Adrenal gland (tissue), 5 donors: ENCODE measurements around the gene SUCLG2.

ENCODE experiments used
- CTCF ChIP-seq, 6 experiments: fragments of 450-650 bp in 4 of 6; fragments of 200-600 bp in 2 of 6; sonication (generic) in 1 of 6; IDR thresholded peaks; 1 replicate in 5 of 6; 2 replicates in 1 of 6; pipeline versions ENCODE4 v1.5.1 to v1.8.0; 2016 to 2021; ENCODE audit warnings: antibody characterized with exemption in 6 of 6, mild to moderate bottlenecking in 2 of 6, moderate library complexity in 1 of 6
- POLR2A ChIP-seq, 2 donors: fragments of 450-650 bp; IDR thresholded peaks; one replicate each; pipeline ENCODE4 v1.6.1; 2017; ENCODE audit warnings: antibody characterized with exemption in 2 of 2, mild to moderate bottlenecking in 2 of 2, moderate library complexity in 1 of 2
- donor health status: DM: no; HTN: no; CAD: no.

GRCh38 chr3:67453628-67454027 is 200.8 kb downstream of the SUCLG2 start:
- TF ChIP-seq POLR2A (IDR thresholded peaks at IDR 0.05): no peak
- TF ChIP-seq CTCF (IDR thresholded peaks at IDR 0.05): no peak
